CD4-positive, alpha-beta memory T cell (primary cell): Measurements from ENCODE around the gene ZDHHC20. TPM values are rescaled to one million over a fixed set of nuclear protein-coding genes. Genes with fewer than 3 reads are reported as not detected.

Experiments used
- CTCF ChIA-PET: fragments of 350-600 bp; sonication (Branson Sonifier 250); formaldehyde crosslinking; loops from one replicate; lab custom pipeline; 2021; ENCODE audit warnings: inconsistent platforms; ENCODE audit not compliant: partially characterized antibody; lab: Charles Lee
- POLR2A ChIA-PET: fragments of 350-600 bp; sonication (Branson Sonifier 250); formaldehyde crosslinking; loops from one replicate; lab custom pipeline; 2021; ENCODE audit not compliant: partially characterized antibody; lab: Charles Lee
- DNase-seq, 5 donors: peaks; one replicate each; pipeline versions ENCODE4 v3.0.0 to v3.0.0-alpha.2; 2020 to 2022; ENCODE audit warnings: mixed read lengths in 1 of 5
- H3K27ac ChIP-seq: one replicate; pipeline ENCODE4 v1.7.0; 2013; ENCODE audit warnings: low read depth, low read length
- H3K27me3 ChIP-seq: 2 replicates; pipeline ENCODE4 v1.7.0; 2013; ENCODE audit warnings: mild to moderate bottlenecking, low read length, moderate library complexity; ENCODE audit not compliant: insufficient read depth
- H3K36me3 ChIP-seq: 2 replicates; pipeline ENCODE4 v1.7.0; 2013; ENCODE audit warnings: mild to moderate bottlenecking, low read length, moderate library complexity; ENCODE audit not compliant: insufficient read depth
- H3K4me1 ChIP-seq: 2 replicates; pipeline ENCODE4 v1.7.0; 2013; ENCODE audit warnings: mild to moderate bottlenecking, low read length, moderate library complexity; ENCODE audit not compliant: insufficient read depth
- H3K4me3 ChIP-seq, 2 donors: one replicate each; pipeline ENCODE4 v1.7.0; 2013; ENCODE audit warnings: low read length in 2 of 2, mild to moderate bottlenecking in 1 of 2
- H3K9me3 ChIP-seq, 2 donors: one replicate each; pipeline ENCODE4 v1.7.0; 2013; ENCODE audit warnings: low read length in 2 of 2, control low read depth in 1 of 2; ENCODE audit not compliant: control insufficient read depth in 1 of 2
- H3K27ac Mint-ChIP-seq, 7 donors: one replicate each; pipeline ENCODE4 v1.8.0; 2020 to 2021; ENCODE audit warnings: mixed read lengths in 7 of 7, mild to moderate bottlenecking in 6 of 7, inconsistent platforms in 3 of 7, moderate library complexity in 3 of 7
- H3K27me3 Mint-ChIP-seq, 2 donors: one replicate each; pipeline ENCODE4 v1.8.0; 2020 to 2021; ENCODE audit warnings: mixed read lengths in 2 of 2
- H3K36me3 Mint-ChIP-seq, 2 donors: one replicate each; pipeline ENCODE4 v1.8.0; 2020 to 2021; ENCODE audit warnings: mixed read lengths in 2 of 2, inconsistent platforms in 1 of 2, mild to moderate bottlenecking in 1 of 2
- H3K4me1 Mint-ChIP-seq, 4 donors: one replicate each; pipeline ENCODE4 v1.8.0; 2020 to 2021; ENCODE audit warnings: mixed read lengths in 4 of 4, mild to moderate bottlenecking in 1 of 4
- H3K4me3 Mint-ChIP-seq, 8 donors: one replicate each; pipeline ENCODE4 v1.8.0; 2020 to 2021; ENCODE audit warnings: mixed read lengths in 8 of 8, mild to moderate bottlenecking in 7 of 8, moderate library complexity in 6 of 8, inconsistent platforms in 3 of 8
- H3K9me3 Mint-ChIP-seq, 8 donors: one replicate each; pipeline ENCODE4 v1.8.0; 2020 to 2021; ENCODE audit warnings: mixed read lengths in 8 of 8, mild to moderate bottlenecking in 5 of 8, inconsistent platforms in 3 of 8, moderate library complexity in 1 of 8
- intact Hi-C: fragments of 100-400 bp; cut with micrococcal nuclease; formaldehyde crosslinking; loops from one replicate; pipeline ENCODE4 v1.15.1; 2023
- polyA plus RNA-seq, 2 donors: library from polyadenylated mRNA; unstranded; fragments of 300-500 nt; fragmentation: Illumina TruSeq; gene quantifications; one replicate each; pipeline ENCODE4 v1.2.3, GENCODE V29; 2021
- total RNA-seq, 2 experiments: library from RNA; stranded (reverse); gene quantifications; one replicate each; pipeline ENCODE4 v1.2.3, GENCODE V29; 2021

The ZDHHC20 gene
- total and polyA plus RNA-seq, 4 experiments from 2014 or later: 29.4 to 72.3 (median 51.8) TPM

DNA sequence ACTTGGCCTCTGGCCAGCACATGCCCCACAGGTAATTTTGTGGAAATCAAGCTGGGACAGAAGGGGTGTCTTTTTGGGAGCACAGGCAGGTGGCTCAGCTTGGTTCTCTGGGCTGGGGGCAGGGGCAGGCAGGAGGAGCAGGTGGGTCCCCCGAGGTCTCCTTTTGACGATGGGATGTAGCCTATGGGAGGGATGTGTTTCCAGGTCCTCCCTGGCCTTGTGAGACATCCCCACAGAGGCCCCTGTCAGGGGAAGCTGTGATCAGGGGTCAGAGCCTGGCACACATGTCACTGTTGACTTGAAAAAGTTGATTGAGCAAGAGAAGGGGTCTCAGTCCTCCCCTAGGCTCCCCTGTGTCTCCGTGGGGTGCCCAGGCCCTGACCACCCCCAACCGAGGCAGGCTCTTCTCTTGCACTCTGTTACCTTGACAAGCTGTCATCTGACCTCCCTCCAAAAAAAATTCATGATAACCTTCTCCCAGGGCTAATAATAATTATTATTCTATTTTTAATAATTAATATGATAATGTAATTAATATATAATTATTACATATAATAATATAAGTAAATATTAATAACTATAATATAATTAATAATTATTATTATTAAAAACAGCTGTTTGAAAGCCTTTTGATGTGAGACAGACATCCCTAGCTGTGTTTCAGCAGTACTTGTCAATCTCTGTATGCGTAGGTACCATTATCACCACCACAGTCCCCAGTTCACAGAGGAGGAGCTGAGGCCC is 116.2 kb downstream of the ZDHHC20 start:
- no peaks in the 10 kb centered on the region for H3K27me3 ChIP-seq
- no peak overlapping the region for H3K27ac ChIP-seq
- no peak overlapping the region for H3K4me3 ChIP-seq
- H3K4me3 Mint-ChIP-seq: no peak overlapping the region
- POLR2A ChIA-PET: interaction anchor here (1.6 kb wide), 1 partner anchor 261 kb away, joined by 4 read pairs; the partner anchor contains the start of gene MICU2
- no peak for DNase-seq
- CTCF ChIA-PET: interaction anchor here (1.1 to 2.0 kb wide), 2 partner anchors 62 to 135 kb away, joined by 3 to 14 read pairs; no protein-coding TSS in a partner anchor
- H3K36me3 ChIP-seq: no peaks in the 10 kb centered on the region
- peak overlapping the region in 4 of 7 donors; percentile 64 to 83 (median 80) for H3K27ac Mint-ChIP-seq
- no peaks in the 10 kb centered on the region for H3K36me3 Mint-ChIP-seq
- no peaks in the 10 kb centered on the region for H3K9me3 ChIP-seq
- no peaks in the 10 kb centered on the region for H3K27me3 Mint-ChIP-seq
- intact Hi-C loops: no loop called here
- H3K4me1 Mint-ChIP-seq: peaks cover 20 to 31% (median 26%) of the 10 kb centered on the region in 4 donors
- peaks cover 0 to 1% (median 0%) of the 10 kb centered on the region in 8 donors for H3K9me3 Mint-ChIP-seq
- H3K4me1 ChIP-seq: peaks cover 30% of the 10 kb centered on the region

DNA sequence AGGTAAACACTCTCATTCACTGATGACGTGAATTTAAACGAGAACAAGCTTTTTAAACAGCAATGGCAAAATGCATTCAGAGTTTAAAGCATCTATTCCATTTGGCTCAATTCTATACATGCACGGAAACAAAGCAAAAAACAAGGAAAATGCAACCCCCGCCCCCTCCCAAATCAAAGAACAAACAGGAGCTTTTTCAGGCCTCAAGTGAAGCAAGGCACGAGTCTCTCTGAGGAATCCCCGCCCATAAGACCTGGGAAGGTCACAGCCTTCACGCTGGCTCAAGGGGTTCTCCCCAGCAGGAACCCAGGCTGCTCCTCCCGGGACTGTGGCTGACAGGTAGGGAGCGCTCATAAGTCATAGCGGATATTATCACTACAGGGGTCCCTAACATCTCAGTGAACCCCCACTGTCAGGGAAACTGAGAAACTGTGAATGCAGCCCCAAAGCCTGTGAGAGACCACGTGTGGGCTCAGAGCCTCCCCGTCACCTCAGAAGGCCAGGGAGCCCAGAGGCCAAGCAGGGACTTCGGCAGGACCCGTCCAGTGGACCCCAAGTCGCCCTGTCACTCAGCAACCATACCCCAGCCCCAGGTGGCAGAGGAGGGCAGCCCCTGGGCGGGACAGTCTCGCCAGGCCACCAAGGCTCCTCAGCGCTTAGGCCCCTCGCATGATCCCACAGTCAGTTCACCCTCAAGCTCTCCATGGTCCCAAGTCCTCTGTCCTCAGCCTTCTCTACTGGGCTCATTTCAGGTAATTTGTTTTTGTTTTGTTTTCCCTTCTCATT is 117.3 kb downstream of the ZDHHC20 start:
- Histone ChIP-seq H3K36me3 (no peaks in the 10 kb centered on the region), H3K4me1 (peaks cover 30% of the 10 kb centered on the region), H3K27me3 (no peaks in the 10 kb centered on the region), H3K4me3 (no peak overlapping the region), H3K9me3 (no peaks in the 10 kb centered on the region), H3K27ac (no peak overlapping the region)
- Mint-ChIP-seq H3K4me1 (peaks cover 20 to 31% (median 26%) of the 10 kb centered on the region in 4 donors), H3K4me3 (peak overlapping the region in 1 of 8 donors; percentile 7), H3K36me3 (no peaks in the 10 kb centered on the region), H3K27ac (peak overlapping the region in 4 of 7 donors; percentile 24 to 87 (median 48)), H3K27me3 (no peaks in the 10 kb centered on the region), H3K9me3 (peaks cover 0 to 1% (median 0%) of the 10 kb centered on the region in 8 donors)
- POLR2A ChIA-PET: no interaction called here
- CTCF ChIA-PET: no interaction called here
- no peak for DNase-seq
- intact Hi-C loops: no loop called here

DNA sequence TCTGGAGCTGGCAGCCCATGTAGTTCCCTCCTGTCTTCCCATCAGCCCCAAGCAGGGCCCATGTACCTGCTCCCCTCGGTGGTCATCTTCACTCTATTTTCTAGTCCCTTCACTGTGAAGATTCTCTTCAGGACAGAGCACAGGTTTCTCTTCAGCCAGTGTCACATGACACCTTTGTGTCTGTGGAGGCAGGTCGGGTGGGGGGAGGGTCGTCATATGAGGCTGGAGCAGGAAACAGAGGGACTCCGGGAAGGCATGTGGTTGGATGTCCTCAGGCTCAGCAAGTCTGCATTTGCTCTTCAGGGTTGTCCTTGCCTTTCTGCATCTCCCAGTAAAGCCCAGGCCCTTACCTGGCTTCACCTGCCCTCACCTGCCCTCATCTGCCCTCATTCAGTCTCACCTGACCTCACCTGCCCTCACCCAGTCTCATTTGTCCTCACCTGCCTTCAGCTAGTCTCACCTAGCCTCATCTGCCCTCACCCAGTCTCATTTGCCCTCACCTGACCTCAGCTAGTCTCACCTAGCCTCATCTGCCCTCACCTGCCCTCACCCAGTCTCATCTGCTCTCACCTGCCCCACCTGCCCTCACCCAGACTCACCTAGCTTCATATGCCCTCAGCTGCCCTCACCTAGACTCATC is 120.3 kb downstream of the ZDHHC20 start:
- DNase-seq: no peak
- Mint-ChIP-seq H3K27ac (peak overlapping the region in 2 of 7 donors; percentile 32 to 87), H3K4me3 (no peak overlapping the region), H3K36me3 (peaks cover 0 to 4% of the 10 kb centered on the region in 2 donors), H3K4me1 (peaks cover 7 to 13% (median 10%) of the 10 kb centered on the region in 4 donors), H3K9me3 (peaks cover 0 to 3% (median 0%) of the 10 kb centered on the region in 8 donors), H3K27me3 (no peaks in the 10 kb centered on the region)
- no peak overlapping the region for H3K4me3 ChIP-seq
- ChIA-PET CTCF (no interaction called here), POLR2A (no interaction called here)
- H3K4me1 ChIP-seq: peaks cover 14% of the 10 kb centered on the region
- no peaks in the 10 kb centered on the region for H3K36me3 ChIP-seq
- H3K27ac ChIP-seq: no peak overlapping the region
- intact Hi-C loops: no loop called here
- H3K27me3 ChIP-seq: no peaks in the 10 kb centered on the region
- H3K9me3 ChIP-seq: no peaks in the 10 kb centered on the region

DNA sequence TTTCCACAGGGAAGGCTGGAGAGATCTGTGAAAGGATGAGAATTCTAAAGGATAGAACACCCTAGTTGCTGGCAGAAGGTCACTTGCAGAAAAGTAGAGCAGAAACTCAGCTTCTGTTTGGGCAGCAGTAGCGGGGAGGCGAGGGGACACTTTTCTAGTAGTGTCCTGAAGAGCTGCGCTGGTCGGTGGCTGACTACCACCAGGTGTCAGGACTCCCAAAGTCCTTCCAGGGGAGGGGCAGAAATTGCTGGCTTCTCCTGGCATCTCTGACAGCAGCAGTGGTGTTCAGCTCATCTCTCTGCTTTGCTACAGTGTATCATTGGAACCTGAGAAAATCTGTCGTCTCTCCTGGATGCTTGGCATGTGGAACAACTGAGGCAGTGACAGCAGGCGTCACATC is 120.9 kb downstream of the ZDHHC20 start:
- CTCF ChIA-PET: no interaction called here

DNA sequence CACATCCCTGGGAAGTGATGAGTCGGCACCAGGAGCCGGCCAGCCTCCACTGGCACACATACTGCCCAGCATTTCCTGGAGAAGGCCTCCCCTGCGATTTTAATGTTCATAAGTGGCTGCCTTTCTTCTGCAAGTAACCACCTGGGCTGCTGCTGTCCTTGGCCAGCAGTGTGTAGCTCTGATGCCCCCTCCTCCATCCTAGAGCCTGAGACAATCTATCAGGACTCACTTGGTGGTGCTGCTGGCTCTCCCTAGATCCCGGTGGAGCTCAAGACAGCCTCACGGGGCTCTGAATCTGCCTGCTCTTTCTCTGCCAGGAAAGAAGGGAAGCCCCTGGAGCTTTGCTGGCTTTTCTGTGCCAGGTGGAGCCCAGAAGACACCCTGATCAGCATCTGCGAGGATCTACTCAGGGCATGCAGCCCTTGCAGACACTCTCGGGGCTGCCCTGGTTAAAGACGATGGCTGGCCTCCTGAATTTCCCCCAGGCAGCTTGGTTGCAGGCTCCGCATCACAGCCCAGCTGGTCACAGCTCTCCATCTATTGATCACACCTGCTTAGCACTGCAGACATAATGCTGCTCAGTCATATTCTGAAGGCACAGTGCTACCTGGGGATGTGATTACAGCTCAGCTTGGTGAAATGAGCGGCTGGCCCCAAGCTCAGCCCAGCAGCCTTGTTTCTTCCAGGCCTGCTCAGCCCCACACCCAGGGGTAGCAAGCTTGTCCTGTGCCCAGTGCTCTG is 122.3 kb downstream of the ZDHHC20 start:
- no peak overlapping the region for H3K27ac ChIP-seq
- Mint-ChIP-seq H3K4me3 (no peak overlapping the region), H3K4me1 (peaks cover 0 to 7% (median 3%) of the 10 kb centered on the region in 4 donors), H3K36me3 (peaks cover 0 to 4% of the 10 kb centered on the region in 2 donors), H3K9me3 (peaks cover 0 to 3% (median 0%) of the 10 kb centered on the region in 8 donors), H3K27me3 (no peaks in the 10 kb centered on the region), H3K27ac (no peak overlapping the region)
- no peaks in the 10 kb centered on the region for H3K9me3 ChIP-seq
- POLR2A ChIA-PET: no interaction called here
- intact Hi-C loops: no loop called here
- no peaks in the 10 kb centered on the region for H3K27me3 ChIP-seq
- no peaks in the 10 kb centered on the region for H3K4me1 ChIP-seq
- no peak overlapping the region for H3K4me3 ChIP-seq
- CTCF ChIA-PET: no interaction called here
- no peaks in the 10 kb centered on the region for H3K36me3 ChIP-seq
- no peak for DNase-seq

More for the DNA sequence above, 120.9 kb downstream of the ZDHHC20 start:
- H3K27me3 Mint-ChIP-seq: no peaks in the 10 kb centered on the region
- Histone ChIP-seq H3K4me1 (peaks cover 8% of the 10 kb centered on the region), H3K4me3 (no peak overlapping the region), H3K9me3 (no peaks in the 10 kb centered on the region), H3K27ac (no peak overlapping the region), H3K27me3 (no peaks in the 10 kb centered on the region), H3K36me3 (no peaks in the 10 kb centered on the region)
- H3K9me3 Mint-ChIP-seq: peaks cover 0 to 3% (median 0%) of the 10 kb centered on the region in 8 donors
- H3K4me1 Mint-ChIP-seq: peaks cover 3 to 9% (median 5%) of the 10 kb centered on the region in 4 donors
- POLR2A ChIA-PET: no interaction called here
- DNase-seq: no peak
- H3K36me3 Mint-ChIP-seq: peaks cover 0 to 4% of the 10 kb centered on the region in 2 donors
- intact Hi-C loops: no loop called here
- H3K27ac Mint-ChIP-seq: peak overlapping the region in 1 of 7 donors; percentile 66
- no peak overlapping the region for H3K4me3 Mint-ChIP-seq

DNA sequence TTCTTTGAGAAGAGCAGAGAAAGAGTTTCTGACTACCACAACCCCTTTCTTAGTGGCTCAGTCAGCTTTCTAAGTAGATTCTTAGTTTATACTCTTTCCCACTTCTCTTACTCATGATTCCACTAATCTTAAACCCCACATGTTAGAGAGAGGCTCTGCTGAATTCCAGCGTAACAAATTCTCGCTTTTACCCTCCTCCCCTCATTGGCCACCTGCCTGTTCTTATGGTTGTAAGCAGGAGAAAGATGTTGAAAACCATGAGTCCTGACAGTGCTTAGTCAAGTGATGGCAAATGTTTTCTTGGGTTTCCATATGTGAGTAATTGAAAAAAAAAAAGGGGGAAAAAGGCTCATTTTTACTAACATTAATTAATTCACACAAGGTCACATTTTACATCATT is 125.9 kb downstream of the ZDHHC20 start:
- no peak for DNase-seq
- POLR2A ChIA-PET: no interaction called here
- Histone ChIP-seq H3K36me3 (no peaks in the 10 kb centered on the region), H3K9me3 (no peaks in the 10 kb centered on the region), H3K4me3 (no peak overlapping the region), H3K27ac (no peak overlapping the region), H3K4me1 (peaks cover 25% of the 10 kb centered on the region), H3K27me3 (no peaks in the 10 kb centered on the region)
- CTCF ChIA-PET: no interaction called here
- peaks cover 0 to 4% of the 10 kb centered on the region in 2 donors for H3K36me3 Mint-ChIP-seq
- no peaks in the 10 kb centered on the region for H3K27me3 Mint-ChIP-seq
- intact Hi-C loops: no loop called here
- H3K9me3 Mint-ChIP-seq: peaks cover 0 to 3% (median 0%) of the 10 kb centered on the region in 8 donors
- no peak overlapping the region for H3K27ac Mint-ChIP-seq
- peaks cover 15 to 24% (median 20%) of the 10 kb centered on the region in 4 donors for H3K4me1 Mint-ChIP-seq
- H3K4me3 Mint-ChIP-seq: no peak overlapping the region
